H9 (cell line): Measurements from ENCODE around the gene ADCY5. TPM values are rescaled to one million over a fixed set of nuclear protein-coding genes. Genes with fewer than 3 reads are reported as not detected.

Experiments used
- DNase-seq: peaks from one replicate; pipeline ENCODE4 v3.0.0-alpha.2; 2017
- H2AFZ ChIP-seq: one replicate; pipeline ENCODE4 v1.6.1; 2013; ENCODE audit warnings: mild to moderate bottlenecking, low read length, control low read depth, moderate library complexity
- H2AK5ac ChIP-seq: 2 replicates; pipeline ENCODE4 v1.6.1; 2013; ENCODE audit warnings: low read length, control low read depth, mixed read lengths; ENCODE audit not compliant: insufficient read length
- H2BK120ac ChIP-seq: one replicate; pipeline ENCODE4 v1.6.1; 2013; ENCODE audit warnings: low read depth, mild to moderate bottlenecking, low read length, control low read depth, inconsistent platforms; ENCODE audit not compliant: poor library complexity, severe bottlenecking
- H2BK12ac ChIP-seq: 2 replicates; pipeline ENCODE4 v1.6.1; 2013; ENCODE audit warnings: low read length, control low read depth, mixed read lengths, low read depth; ENCODE audit not compliant: insufficient read length
- H2BK15ac ChIP-seq: 2 replicates; pipeline ENCODE4 v1.6.1; 2013; ENCODE audit warnings: low read depth, low read length, control low read depth
- H2BK20ac ChIP-seq: one replicate; pipeline ENCODE4 v1.6.1; 2013; ENCODE audit warnings: low read depth, mild to moderate bottlenecking, low read length, control low read depth, inconsistent platforms; ENCODE audit not compliant: poor library complexity, severe bottlenecking
- H2BK5ac ChIP-seq: 2 replicates; pipeline ENCODE4 v1.6.1; 2013; ENCODE audit warnings: low read length, control low read depth, mixed read lengths; ENCODE audit not compliant: insufficient read length
- H3K14ac ChIP-seq: 2 replicates; pipeline ENCODE4 v1.6.1; 2013; ENCODE audit warnings: low read length, control low read depth; ENCODE audit not compliant: insufficient read depth
- H3K18ac ChIP-seq: 2 replicates; pipeline ENCODE4 v1.6.1; 2013; ENCODE audit warnings: low read depth, mild to moderate bottlenecking, mixed read lengths, low read length, control low read depth; ENCODE audit not compliant: insufficient read length
- H3K23ac ChIP-seq: 2 replicates; pipeline ENCODE4 v1.6.1; 2013; ENCODE audit warnings: low read length, control low read depth, mixed read lengths, low read depth; ENCODE audit not compliant: insufficient read length
- H3K23me2 ChIP-seq: 2 replicates; pipeline ENCODE4 v1.6.1; 2013; ENCODE audit warnings: low read depth, mild to moderate bottlenecking, mixed read lengths, low read length, control low read depth; ENCODE audit not compliant: insufficient read length, poor library complexity, severe bottlenecking
- H3K27ac ChIP-seq: 2 replicates; pipeline ENCODE4 v1.5.1; 2013; ENCODE audit warnings: low read length, control low read depth, mixed read lengths, low read depth; ENCODE audit not compliant: insufficient read length
- H3K27me3 ChIP-seq: 2 replicates; pipeline ENCODE4 v1.6.1; 2013; ENCODE audit warnings: low read length, control low read depth, inconsistent platforms; ENCODE audit not compliant: insufficient read depth
- H3K4ac ChIP-seq: 2 replicates; pipeline ENCODE4 v1.6.1; 2013; ENCODE audit warnings: low read depth, mild to moderate bottlenecking, control low read depth, inconsistent platforms, low read length, moderate library complexity
- H3K4me1 ChIP-seq: 2 replicates; pipeline ENCODE4 v1.6.1; 2013; ENCODE audit warnings: low read length, control low read depth, inconsistent platforms; ENCODE audit not compliant: insufficient read depth
- H3K4me2 ChIP-seq: 2 replicates; pipeline ENCODE4 v1.6.1; 2013; ENCODE audit warnings: low read length, control low read depth, mixed read lengths; ENCODE audit not compliant: insufficient read length, insufficient read depth
- H3K56ac ChIP-seq: 2 replicates; pipeline ENCODE4 v1.6.1; 2013; ENCODE audit warnings: low read depth, mild to moderate bottlenecking, mixed read lengths, low read length, control low read depth; ENCODE audit not compliant: insufficient read length
- H3K79me1 ChIP-seq: 2 replicates; pipeline ENCODE4 v1.6.1; 2013; ENCODE audit warnings: low read depth, mild to moderate bottlenecking, moderate library complexity, low read length, control low read depth, inconsistent platforms; ENCODE audit not compliant: insufficient read depth, poor library complexity, severe bottlenecking
- H3K79me2 ChIP-seq: 2 replicates; pipeline ENCODE4 v1.6.1; 2013; ENCODE audit warnings: low read length, control low read depth, inconsistent platforms; ENCODE audit not compliant: insufficient read depth
- H3K9ac ChIP-seq: 2 replicates; pipeline ENCODE4 v1.6.1; 2013; ENCODE audit warnings: low read length, control low read depth, mixed read lengths; ENCODE audit not compliant: insufficient read length; ENCODE audit errors: extremely low read depth
- H3K9me3 ChIP-seq: one replicate; pipeline ENCODE4 v1.6.1; 2013; ENCODE audit warnings: low read depth, low read length, inconsistent platforms; ENCODE audit not compliant: control insufficient read depth
- H3T11ph ChIP-seq: one replicate; pipeline ENCODE4 v1.6.1; 2013; ENCODE audit warnings: mild to moderate bottlenecking, low read length, control low read depth, inconsistent platforms
- H4K20me1 ChIP-seq: one replicate; pipeline ENCODE4 v1.6.1; 2013; ENCODE audit not compliant: control insufficient read depth, insufficient read length, insufficient read depth
- H4K5ac ChIP-seq: 2 replicates; pipeline ENCODE4 v1.6.1; 2013; ENCODE audit warnings: low read depth, mild to moderate bottlenecking, mixed read lengths, low read length, control low read depth; ENCODE audit not compliant: insufficient read length
- H4K8ac ChIP-seq: replicated peaks from 2 replicates; pipeline ENCODE4 v1.6.1; 2013; ENCODE audit warnings: low read length, control low read depth, mixed read lengths, low read depth; ENCODE audit not compliant: insufficient read length
- H4K91ac ChIP-seq: 2 replicates; pipeline ENCODE4 v1.6.1; 2013; ENCODE audit warnings: low read depth, mild to moderate bottlenecking, moderate library complexity, mixed read lengths, low read length, control low read depth; ENCODE audit not compliant: insufficient read length
- H3K27ac Mint-ChIP-seq, 3 experiments: 2 replicates in 2 of 3; 3 replicates in 1 of 3; pipeline ENCODE4 v1.8.0; 2020 to 2021; ENCODE audit warnings: mixed read lengths in 3 of 3, mild to moderate bottlenecking in 1 of 3, moderate library complexity in 1 of 3
- H3K27me3 Mint-ChIP-seq: 2 replicates; pipeline ENCODE4 v1.8.0; 2021; ENCODE audit warnings: low read depth, mild to moderate bottlenecking, moderate library complexity, mixed read lengths
- H3K36me3 Mint-ChIP-seq, 3 experiments: 2 replicates in 2 of 3; 3 replicates in 1 of 3; pipeline ENCODE4 v1.8.0; 2020 to 2021; ENCODE audit warnings: low read depth in 3 of 3, mixed read lengths in 3 of 3; ENCODE audit not compliant: insufficient read depth in 1 of 3
- H3K4me1 Mint-ChIP-seq, 2 experiments: 2 replicates each; pipeline ENCODE4 v1.8.0; 2020; ENCODE audit warnings: mixed read lengths in 2 of 2
- H3K4me3 Mint-ChIP-seq, 2 experiments: 2 replicates in 1 of 2; 3 replicates in 1 of 2; pipeline ENCODE4 v1.8.0; 2020 to 2021; ENCODE audit warnings: mild to moderate bottlenecking in 2 of 2, mixed read lengths in 2 of 2, moderate library complexity in 1 of 2
- H3K9me3 Mint-ChIP-seq, 2 experiments: 2 replicates in 1 of 2; 3 replicates in 1 of 2; pipeline ENCODE4 v1.8.0; 2020; ENCODE audit warnings: mild to moderate bottlenecking in 2 of 2, mixed read lengths in 2 of 2, moderate library complexity in 1 of 2
- WGBS: extraction: QIAGEN DNeasy Blood & Tissue Kit; methylation state at CpG from one replicate; pipeline ENCODE4 v1.1.7; 2013; ENCODE audit warnings: missing lambda C conversion rate, low lambda C conversion rate, mixed read lengths; ENCODE audit not compliant: insufficient read length; ENCODE audit errors: extremely low coverage; 5-methylcytosine and 5-hydroxymethylcytosine counted together
- total RNA-seq: library from RNA; stranded (reverse); gene quantifications from 2 replicates; pipeline ENCODE4 v1.2.1, GENCODE V29; 2021
- TF ChIP-seq, protein P1 (sequence below): fragments of 200-600 bp; sonication (generic); conservative IDR thresholded peaks from 3 replicates; pipeline ENCODE4 v1.8.0; 2021; ENCODE audit warnings: antibody characterized with exemption, mild to moderate bottlenecking

Gene ADCY5
- total RNA-seq, 1 experiment from 2014 or later, result 5.0 TPM

DNA sequence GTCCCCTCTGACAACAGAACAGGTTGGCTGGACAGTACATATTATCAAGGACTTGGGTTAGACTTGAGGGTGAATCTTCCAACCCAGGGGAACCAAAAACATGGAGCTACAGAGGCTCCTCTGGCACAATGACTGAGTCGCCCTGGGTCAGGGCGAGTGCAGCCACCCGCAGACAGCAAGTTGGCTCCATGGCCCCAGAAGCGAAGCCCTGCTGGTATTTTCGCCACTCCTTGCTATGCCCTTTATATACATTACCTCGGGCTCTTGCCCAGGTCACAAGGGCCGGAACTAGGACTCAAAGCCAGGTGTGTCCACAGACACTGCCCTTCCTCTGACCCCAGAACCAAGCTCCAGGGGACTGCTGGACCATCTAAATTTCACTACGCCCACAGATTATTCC lies 64.6 kb downstream of the ADCY5 start:
- peaks cover 6% of the 10 kb centered on the region for H3K27me3 Mint-ChIP-seq
- no peak overlapping the region for H2BK20ac ChIP-seq

More for the DNA sequence above, 64.6 kb downstream of the ADCY5 start:
- H2BK12ac ChIP-seq, result no peak overlapping the region
- no peak overlapping the region for H3K4me2 ChIP-seq
- no peak overlapping the region for H4K8ac ChIP-seq
- no peaks in the 10 kb centered on the region for H3K23me2 ChIP-seq
- H2BK120ac ChIP-seq, result no peak overlapping the region
- no peak overlapping the region for H2BK5ac ChIP-seq
- H3K9me3 ChIP-seq, result no peaks in the 10 kb centered on the region
- H3K4me1 ChIP-seq, result peaks cover 2% of the 10 kb centered on the region; the same call in 1 of the 2 replicates
- H3K14ac ChIP-seq, result no peak overlapping the region
- no peak overlapping the region for H2AFZ ChIP-seq
- Mint-ChIP-seq H3K9me3 (no peaks in the 10 kb centered on the region; a peak in 1 of 5 replicates), H3K4me1 (peaks cover 27 to 31% of the 10 kb centered on the region in 2 experiments), H3K4me3 (no peak overlapping the region; a peak in 1 of 5 replicates), H3K27ac (peak overlapping the region in 2 of 3 experiments; percentile 72 to 87; a peak in 4 of 7 replicates), H3K36me3 (no peaks in the 10 kb centered on the region)
- H3K79me1 ChIP-seq, result no peaks in the 10 kb centered on the region
- H3K18ac ChIP-seq, result no peak overlapping the region
- H3K79me2 ChIP-seq, result no peaks in the 10 kb centered on the region
- H3K9ac ChIP-seq, result no peak overlapping the region
- no peaks in the 10 kb centered on the region for H4K20me1 ChIP-seq
- no CpG with 5 or more reads among the region's 8 CpGs for WGBS
- TF ChIP-seq, protein P1, sequence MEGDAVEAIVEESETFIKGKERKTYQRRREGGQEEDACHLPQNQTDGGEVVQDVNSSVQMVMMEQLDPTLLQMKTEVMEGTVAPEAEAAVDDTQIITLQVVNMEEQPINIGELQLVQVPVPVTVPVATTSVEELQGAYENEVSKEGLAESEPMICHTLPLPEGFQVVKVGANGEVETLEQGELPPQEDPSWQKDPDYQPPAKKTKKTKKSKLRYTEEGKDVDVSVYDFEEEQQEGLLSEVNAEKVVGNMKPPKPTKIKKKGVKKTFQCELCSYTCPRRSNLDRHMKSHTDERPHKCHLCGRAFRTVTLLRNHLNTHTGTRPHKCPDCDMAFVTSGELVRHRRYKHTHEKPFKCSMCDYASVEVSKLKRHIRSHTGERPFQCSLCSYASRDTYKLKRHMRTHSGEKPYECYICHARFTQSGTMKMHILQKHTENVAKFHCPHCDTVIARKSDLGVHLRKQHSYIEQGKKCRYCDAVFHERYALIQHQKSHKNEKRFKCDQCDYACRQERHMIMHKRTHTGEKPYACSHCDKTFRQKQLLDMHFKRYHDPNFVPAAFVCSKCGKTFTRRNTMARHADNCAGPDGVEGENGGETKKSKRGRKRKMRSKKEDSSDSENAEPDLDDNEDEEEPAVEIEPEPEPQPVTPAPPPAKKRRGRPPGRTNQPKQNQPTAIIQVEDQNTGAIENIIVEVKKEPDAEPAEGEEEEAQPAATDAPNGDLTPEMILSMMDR, result no peak
- H3K27me3 ChIP-seq, result no peaks in the 10 kb centered on the region
- no peak overlapping the region for H3T11ph ChIP-seq
- H4K91ac ChIP-seq, result no peak overlapping the region
- no peak for DNase-seq
- no peak overlapping the region for H3K4ac ChIP-seq
- no peak overlapping the region for H3K56ac ChIP-seq
- no peak overlapping the region for H2AK5ac ChIP-seq
- no peak overlapping the region for H2BK15ac ChIP-seq
- H3K27ac ChIP-seq, result no peak overlapping the region
- H3K23ac ChIP-seq, result no peak overlapping the region
- no peak overlapping the region for H4K5ac ChIP-seq
